Lower leg skin (tissue), 4 donors: ENCODE results near the gene NBL1. TPM values are rescaled to one million over a fixed set of nuclear protein-coding genes. Genes with fewer than 3 reads are reported as not detected.

Experiments
- DNase-seq, 2 donors: peaks; one replicate each; pipeline ENCODE4 v3.0.0-alpha.2; 2019; ENCODE audit warnings: low spot score in 2 of 2
- H3K4me3 ChIP-seq: fragments of 200-600 bp; sonication (generic); 2 replicates; pipeline ENCODE4 v1.5.1; 2017; ENCODE audit warnings: mild to moderate bottlenecking, low read depth; ENCODE audit not compliant: poor library complexity, severe bottlenecking
- POLR2A ChIP-seq, 2 donors: fragments of 450-650 bp; IDR thresholded peaks; one replicate each; pipeline ENCODE4 v1.6.1; 2016 to 2017; ENCODE audit warnings: antibody characterized with exemption in 2 of 2, mild to moderate bottlenecking in 1 of 2, moderate library complexity in 1 of 2
- WGBS, 2 donors: methylation state at CpG; one replicate each; pipeline ENCODE4 v1.1.5; 2018; 5-methylcytosine and 5-hydroxymethylcytosine counted together
- intact Hi-C: fragments of 100-400 bp; cut with DNase I; formaldehyde crosslinking; loops from one replicate; pipeline ENCODE4 v1.15.0; 2023; ENCODE audit warnings: low total_unique reads
- total RNA-seq, 4 donors: library from RNA; depleted of rRNA; stranded (reverse); fragments of >200 nt; gene quantifications; one replicate each; pipeline ENCODE4 v1.1.0, GENCODE V29; 2016
- TF ChIP-seq, protein P1 (sequence below), 3 donors: fragments of 450-650 bp; IDR thresholded peaks; one replicate each; pipeline ENCODE4 v1.5.1; 2016; ENCODE audit warnings: antibody characterized with exemption in 3 of 3, mild to moderate bottlenecking in 3 of 3, moderate library complexity in 2 of 3

NBL1 gene
- total RNA-seq, 4 donors from 2014 or later = 147 to 230 (median 210) TPM

- TF ChIP-seq, protein P1, sequence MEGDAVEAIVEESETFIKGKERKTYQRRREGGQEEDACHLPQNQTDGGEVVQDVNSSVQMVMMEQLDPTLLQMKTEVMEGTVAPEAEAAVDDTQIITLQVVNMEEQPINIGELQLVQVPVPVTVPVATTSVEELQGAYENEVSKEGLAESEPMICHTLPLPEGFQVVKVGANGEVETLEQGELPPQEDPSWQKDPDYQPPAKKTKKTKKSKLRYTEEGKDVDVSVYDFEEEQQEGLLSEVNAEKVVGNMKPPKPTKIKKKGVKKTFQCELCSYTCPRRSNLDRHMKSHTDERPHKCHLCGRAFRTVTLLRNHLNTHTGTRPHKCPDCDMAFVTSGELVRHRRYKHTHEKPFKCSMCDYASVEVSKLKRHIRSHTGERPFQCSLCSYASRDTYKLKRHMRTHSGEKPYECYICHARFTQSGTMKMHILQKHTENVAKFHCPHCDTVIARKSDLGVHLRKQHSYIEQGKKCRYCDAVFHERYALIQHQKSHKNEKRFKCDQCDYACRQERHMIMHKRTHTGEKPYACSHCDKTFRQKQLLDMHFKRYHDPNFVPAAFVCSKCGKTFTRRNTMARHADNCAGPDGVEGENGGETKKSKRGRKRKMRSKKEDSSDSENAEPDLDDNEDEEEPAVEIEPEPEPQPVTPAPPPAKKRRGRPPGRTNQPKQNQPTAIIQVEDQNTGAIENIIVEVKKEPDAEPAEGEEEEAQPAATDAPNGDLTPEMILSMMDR (IDR thresholded peaks at IDR 0.05) = no peak
- TF ChIP-seq POLR2A (IDR thresholded peaks at IDR 0.05) = no peak
- no peak overlapping the region for H3K4me3 ChIP-seq
- no peak for DNase-seq
- 92 to 94% methylated on average over 34 of the region's 34 CpGs for WGBS, 2 donors
- intact Hi-C loops = no loop called here
These were observed 34.9 kb downstream of the NBL1 start for GRCh38 chr1:19678931-19679453.

GRCh38 chr1:19679691-19680090, 35.6 kb downstream of the NBL1 start:
- WGBS, 2 donors = 81 to 85% methylated on average over 4 of the region's 4 CpGs
- no peak for TF ChIP-seq POLR2A (IDR thresholded peaks at IDR 0.05)
- TF ChIP-seq, protein P1 (IDR thresholded peaks at IDR 0.05) = no peak
- no peak for DNase-seq
- H3K4me3 ChIP-seq = no peak overlapping the region
- intact Hi-C loops = no loop called here

DNA sequence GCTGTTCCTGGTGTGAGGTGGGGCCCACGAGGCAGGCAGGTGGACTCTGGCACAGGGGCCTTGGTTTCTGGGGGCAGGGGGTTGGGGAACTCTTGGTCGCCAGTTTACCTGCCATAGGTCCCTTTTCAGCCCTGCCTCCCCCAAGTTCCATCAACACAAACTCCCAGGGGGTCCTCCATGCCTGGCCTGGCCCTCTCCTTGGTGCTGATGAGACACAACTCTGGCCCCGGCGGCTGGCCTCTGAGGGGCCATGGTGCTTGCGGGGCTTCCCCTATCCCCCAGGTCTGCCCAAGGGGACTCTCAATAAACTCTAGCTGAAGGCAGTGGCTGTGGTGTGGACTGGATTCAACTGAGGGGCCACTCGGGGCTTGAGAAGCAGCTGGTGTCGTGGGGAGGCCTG, 36.5 kb downstream of the NBL1 start:
- intact Hi-C loops = no loop called here
- TF ChIP-seq, protein P1 (IDR thresholded peaks at IDR 0.05) = no peak
- no peak for TF ChIP-seq POLR2A (IDR thresholded peaks at IDR 0.05)
- 82 to 87% methylated on average over 7 of the region's 7 CpGs for WGBS, 2 donors
- H3K4me3 ChIP-seq = no peak overlapping the region
- DNase-seq = no peak

DNA sequence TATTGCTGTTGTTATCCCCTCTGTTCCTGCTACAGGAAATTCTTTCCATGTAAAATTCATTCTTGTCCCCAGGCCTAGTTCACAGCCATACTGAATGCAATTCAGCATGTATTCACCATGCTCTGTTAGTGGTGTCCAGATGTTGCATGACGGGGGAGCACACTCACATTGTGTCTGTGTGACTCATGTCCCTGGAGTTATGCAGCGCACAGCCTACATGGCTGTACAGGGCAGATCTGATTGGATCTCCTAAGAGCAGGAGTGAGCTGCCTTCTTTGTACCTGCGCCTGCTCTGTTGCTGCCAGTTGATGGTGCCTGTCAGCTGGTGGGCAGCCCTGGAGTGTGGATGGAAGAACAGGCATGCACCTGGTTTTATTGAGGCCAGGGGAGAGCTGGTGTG, 38.1 kb downstream of the NBL1 start:
- no peak for TF ChIP-seq POLR2A (IDR thresholded peaks at IDR 0.05)
- TF ChIP-seq, protein P1 (IDR thresholded peaks at IDR 0.05) = no peak
- 59 to 71% methylated on average over 3 of the region's 3 CpGs for WGBS, 2 donors
- intact Hi-C loops = no loop called here
- no peak for DNase-seq
- H3K4me3 ChIP-seq = no peak overlapping the region

GRCh38 chr1:19682901-19683300, 38.8 kb downstream of the NBL1 start:
- 63 to 82% methylated on average over 4 to 5 of the region's 7 CpGs for WGBS, 2 donors
- intact Hi-C loops = no loop called here

More at GRCh38 chr1:19682901-19683300, 38.8 kb downstream of the NBL1 start:
- no peak for DNase-seq
- TF ChIP-seq, protein P1 (IDR thresholded peaks at IDR 0.05) = no peak
- no peak for TF ChIP-seq POLR2A (IDR thresholded peaks at IDR 0.05)
- H3K4me3 ChIP-seq = no peak overlapping the region
